ENCODE measurements around the gene GPATCH3.
"Not testable (repeated sequence)": the region's sequence is repeated elsewhere in the genome, so short reads cannot be mapped to it uniquely, and the experiment has no call there.

Gene GPATCH3

GRCh38 chr1:26900001-26900814, at the start of gene GPATCH3:
TSS of gene GPATCH3 (minus strand) at chr1:26900467. CDS start at chr1:26900442, 25 bp downstream.
- DNase-seq, result peak; percentile 86

DNA sequence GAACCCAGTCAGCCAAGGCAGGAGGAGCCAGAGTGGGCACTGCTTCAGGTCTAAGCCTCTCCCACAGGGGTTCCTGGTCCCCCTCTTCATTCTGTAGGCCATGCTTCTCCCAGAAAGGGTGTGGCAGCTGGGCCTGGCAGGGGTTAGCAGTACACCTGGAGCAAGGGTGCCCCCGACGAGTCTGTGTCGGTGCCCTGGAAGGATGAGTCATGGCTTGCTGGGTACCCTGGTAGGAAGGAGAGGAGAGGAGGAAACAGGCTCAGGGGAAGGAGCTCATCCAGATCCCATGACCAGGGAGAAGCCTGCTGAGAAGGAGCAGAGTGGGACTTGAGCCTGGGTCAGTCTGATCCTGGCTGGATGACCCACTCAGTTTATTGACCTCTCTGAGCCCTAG, 49.7 kb upstream of the GPATCH3 start:
- no peak for DNase-seq

DNA sequence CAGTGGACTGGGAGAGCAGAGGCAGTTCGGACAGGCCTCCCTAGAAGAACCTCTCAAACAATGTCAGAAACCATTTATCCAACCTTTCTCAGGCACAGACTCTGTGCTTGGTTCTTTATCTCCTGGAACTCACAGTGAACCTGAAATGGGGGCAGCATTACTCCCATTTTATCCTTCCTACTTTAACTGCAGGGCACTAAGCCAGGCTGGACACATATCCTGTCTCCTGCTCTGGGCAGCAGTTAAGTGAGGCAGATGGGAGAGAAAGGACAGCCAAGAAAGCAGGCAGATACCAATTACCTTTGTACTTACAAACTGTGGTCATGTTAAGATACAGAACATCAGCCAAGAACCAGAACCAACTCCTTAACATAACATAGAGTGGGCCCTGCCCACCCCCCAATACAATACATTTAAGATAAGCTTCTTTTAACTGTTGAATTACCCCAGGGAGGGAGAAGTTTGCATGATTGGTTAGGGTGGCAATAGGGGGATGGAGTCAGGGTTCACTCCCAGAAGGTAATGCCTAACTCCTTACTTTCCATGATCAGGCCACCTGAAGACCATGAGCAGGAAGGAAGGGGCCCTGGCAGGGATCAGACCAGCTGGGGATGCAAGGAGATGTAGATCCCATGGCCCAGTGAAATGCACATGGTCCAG, 49.1 kb upstream of the GPATCH3 start:
- DNase-seq, result no peak

DNA sequence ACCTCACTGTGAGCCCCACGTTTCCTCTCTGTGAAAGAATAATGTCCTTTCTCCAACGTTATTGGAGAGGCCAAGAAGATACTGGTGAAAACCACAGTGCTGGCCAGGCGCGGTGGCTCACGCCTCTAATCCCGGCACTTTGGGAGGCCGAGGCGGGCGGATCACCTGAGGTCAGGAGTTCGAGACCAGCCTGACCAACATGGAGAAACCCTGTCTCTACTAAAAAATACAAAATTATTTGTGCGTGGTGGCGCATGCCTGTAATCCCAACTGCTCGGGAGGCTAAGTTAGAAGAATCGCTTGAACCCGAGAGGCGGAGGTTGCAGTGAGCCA, 48.4 kb upstream of the GPATCH3 start:
- not testable (repeated sequence) for DNase-seq

DNA sequence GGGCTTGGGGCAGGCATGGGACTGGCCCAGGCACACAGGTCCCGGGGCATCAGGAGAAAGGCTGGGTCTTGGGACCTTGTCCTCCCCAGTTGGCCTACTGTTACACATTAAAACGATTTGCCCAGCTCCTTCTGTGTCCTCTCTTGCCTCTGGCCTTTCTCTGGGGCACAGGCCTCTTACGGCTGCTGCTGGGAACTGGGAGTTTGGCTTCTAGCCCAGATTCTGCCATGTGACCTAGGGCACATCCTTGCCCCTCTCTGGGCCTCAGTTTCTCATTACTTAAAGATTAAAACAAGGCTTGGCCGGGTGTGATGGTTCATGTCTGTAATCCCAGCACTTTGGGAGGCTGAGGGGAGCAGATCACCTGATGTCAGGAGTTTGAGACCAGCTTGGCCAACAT, 46.0 kb upstream of the GPATCH3 start:
- no peak for DNase-seq

DNA sequence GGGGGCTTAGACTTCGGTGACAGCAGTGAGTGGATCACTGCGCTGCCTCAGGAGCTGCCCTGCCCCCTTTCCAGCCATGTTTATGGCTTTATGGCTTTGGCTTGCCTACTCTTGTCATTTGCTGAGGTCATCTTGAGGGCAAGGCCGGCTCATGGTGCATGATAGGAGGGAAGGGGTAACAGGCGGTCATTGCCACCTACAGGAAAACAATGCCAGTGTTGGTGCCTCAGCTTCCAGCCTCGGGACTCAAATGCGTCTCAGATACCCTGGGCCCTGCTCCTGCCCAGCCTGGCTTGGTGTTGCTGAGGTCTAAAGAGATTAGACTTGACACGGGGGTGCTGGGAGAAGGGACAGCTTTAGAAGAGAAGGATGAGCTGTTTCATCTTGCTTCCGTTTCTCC, 45.5 kb upstream of the GPATCH3 start:
- no peak for DNase-seq

DNA sequence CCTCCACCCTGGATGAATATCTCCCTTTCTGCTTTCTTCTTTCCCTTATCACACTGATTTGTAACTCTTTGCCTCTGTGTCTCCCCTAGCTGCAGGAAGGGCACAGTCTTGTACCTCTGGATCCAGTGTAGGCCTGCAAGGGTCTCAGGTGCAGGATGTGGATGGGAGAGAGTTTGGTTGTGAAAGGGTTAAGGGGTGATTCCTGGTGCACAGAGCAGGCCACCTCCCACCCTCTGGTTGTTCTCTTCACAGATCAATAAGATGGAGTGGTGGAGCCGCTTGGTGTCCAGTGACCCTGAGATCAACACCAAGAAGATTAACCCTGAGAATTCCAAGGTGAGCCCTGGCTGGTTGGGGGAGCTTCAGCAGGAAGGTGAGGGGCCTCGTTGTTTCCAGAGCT, 44.9 kb upstream of the GPATCH3 start:
- no peak for DNase-seq

- no peak for DNase-seq
These were observed 42.4 kb upstream of the GPATCH3 start for GRCh38 chr1:26942656-26943055.

GRCh38 chr1:26941311-26941710, 41.0 kb upstream of the GPATCH3 start:
- DNase-seq, result no peak

- no peak for DNase-seq
These were observed 38.4 kb upstream of the GPATCH3 start for GRCh38 chr1:26938659-26939025.

GRCh38 chr1:26938004-26938658, 37.9 kb upstream of the GPATCH3 start:
- no peak for DNase-seq

GRCh38 chr1:26936823-26937222, 36.6 kb upstream of the GPATCH3 start:
- DNase-seq, result no peak

GRCh38 chr1:26932531-26932930, 32.3 kb upstream of the GPATCH3 start:
- DNase-seq, result no peak

DNA sequence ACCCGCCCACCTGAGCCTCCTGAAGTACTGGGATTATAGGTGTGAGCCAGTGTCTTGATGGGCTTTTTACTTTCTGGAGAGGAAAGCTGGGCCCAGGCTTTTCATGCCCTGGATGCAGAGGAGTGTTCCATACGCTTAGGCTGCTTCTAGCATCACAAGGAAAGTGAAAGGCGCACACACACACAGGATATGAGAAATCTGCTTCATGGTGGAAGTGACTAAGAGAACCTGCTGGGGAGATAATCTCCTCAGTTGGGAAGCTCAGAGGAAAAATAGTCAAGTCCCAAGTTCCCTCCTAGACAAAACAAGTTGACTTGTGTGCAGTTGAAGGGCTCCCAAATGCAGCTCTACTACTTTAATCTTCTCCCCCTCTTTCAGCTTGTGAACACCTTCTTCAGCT, 23.4 kb upstream of the GPATCH3 start:
- DNase-seq, result no peak

GRCh38 chr1:26922901-26923300, 22.6 kb upstream of the GPATCH3 start:
- no peak for DNase-seq

- DNase-seq, result no peak
These were observed 22.1 kb upstream of the GPATCH3 start for GRCh38 chr1:26922431-26922729.

- DNase-seq, result peak; percentile 96
These were observed 21.5 kb upstream of the GPATCH3 start, which contains the start of gene NUDC for GRCh38 chr1:26921540-26922430. TSS of gene NUDC (plus strand) at chr1:26921743. CDS start at chr1:26921849, 106 bp downstream.

- DNase-seq, result no peak
These were observed 20.9 kb upstream of the GPATCH3 start for GRCh38 chr1:26921126-26921539.

GRCh38 chr1:26915204-26915842, 15.1 kb upstream of the GPATCH3 start:
- DNase-seq, result no peak

DNA sequence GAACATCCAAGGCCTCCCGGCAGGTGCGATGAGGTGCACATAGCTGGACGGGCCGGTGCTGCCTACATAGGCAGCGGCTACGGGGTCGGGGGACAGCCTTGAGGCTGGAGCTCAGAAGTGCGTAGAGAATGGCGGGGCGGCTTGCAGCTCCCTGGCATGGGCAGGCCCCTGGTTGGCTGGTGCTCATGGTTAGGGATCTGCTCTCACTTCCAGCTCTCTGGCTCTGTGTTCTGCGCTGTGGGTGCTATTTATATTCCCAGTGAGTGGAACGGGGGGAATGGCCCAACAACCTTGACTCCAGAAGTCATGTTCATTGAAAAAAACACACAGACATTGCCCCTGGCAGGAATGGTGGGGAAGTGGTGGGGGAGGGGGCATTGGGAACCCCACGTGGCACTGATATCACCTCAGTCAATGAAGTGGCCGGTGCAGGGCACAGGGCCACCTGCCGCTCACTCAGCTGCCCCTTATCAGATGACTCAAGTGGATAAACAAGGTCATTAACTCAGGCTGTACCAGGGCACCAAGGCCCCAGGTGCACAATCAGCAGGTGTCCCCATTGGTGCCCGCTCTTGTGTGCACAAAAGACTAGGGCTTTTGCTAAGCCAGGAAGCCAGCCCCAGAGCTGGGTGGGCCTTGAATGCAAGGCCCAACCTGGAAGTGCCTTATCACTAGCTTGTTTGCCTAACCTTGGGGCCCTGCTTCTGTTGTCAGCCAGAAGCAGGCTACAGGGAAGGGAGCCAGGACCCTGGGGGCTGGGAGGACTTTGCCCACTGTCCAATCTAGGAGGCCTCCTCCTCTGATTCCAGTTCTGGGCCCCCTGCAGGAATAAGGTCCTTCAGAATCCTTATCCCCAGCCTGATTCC, 13.7 kb upstream of the GPATCH3 start, which contains the start of gene NR0B2:
Gene NR0B2, minus strand, starts transcription at position 222 of the 866 bp plus-strand sequence. Its CDS starts 35 bp downstream, at position 187.
- DNase-seq, result no peak

DNA sequence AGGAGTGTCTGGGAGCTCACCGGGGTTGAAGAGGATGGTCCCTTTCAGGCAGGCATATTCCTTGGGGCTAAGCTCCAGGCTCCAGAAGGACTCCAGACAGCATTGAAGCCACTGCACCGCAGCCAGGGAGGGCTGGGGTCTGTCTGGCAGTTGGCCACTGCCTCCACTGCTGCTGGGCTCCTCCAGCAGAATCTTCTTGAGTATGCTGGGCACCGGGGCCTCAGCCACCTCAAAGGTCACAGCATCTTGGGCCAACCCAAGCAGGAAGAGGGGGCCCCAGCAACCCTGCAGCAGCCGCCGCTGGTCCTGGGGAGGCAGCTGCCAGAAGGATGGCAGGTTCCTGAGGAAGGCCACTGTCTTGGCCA, 13.1 kb upstream of the GPATCH3 start:
- DNase-seq, result no peak

GRCh38 chr1:26912147-26912490, 11.9 kb upstream of the GPATCH3 start:
- no peak for DNase-seq
